Activated CD4-positive, alpha-beta T cell treated with anti-CD3 and anti-CD28 coated beads, Interleukin-2, amount 50 U/mL, for 1 hour (primary cell): Measurements from ENCODE around the gene RSU1.
"Not testable (repeated sequence)": the region's sequence is repeated elsewhere in the genome, so short reads cannot be mapped to it uniquely, and the experiment has no call there.

ENCODE experiments used
- DNase-seq: peaks from one replicate; pipeline ENCODE4 v3.0.0-alpha.2; 2020

The RSU1 gene

DNA sequence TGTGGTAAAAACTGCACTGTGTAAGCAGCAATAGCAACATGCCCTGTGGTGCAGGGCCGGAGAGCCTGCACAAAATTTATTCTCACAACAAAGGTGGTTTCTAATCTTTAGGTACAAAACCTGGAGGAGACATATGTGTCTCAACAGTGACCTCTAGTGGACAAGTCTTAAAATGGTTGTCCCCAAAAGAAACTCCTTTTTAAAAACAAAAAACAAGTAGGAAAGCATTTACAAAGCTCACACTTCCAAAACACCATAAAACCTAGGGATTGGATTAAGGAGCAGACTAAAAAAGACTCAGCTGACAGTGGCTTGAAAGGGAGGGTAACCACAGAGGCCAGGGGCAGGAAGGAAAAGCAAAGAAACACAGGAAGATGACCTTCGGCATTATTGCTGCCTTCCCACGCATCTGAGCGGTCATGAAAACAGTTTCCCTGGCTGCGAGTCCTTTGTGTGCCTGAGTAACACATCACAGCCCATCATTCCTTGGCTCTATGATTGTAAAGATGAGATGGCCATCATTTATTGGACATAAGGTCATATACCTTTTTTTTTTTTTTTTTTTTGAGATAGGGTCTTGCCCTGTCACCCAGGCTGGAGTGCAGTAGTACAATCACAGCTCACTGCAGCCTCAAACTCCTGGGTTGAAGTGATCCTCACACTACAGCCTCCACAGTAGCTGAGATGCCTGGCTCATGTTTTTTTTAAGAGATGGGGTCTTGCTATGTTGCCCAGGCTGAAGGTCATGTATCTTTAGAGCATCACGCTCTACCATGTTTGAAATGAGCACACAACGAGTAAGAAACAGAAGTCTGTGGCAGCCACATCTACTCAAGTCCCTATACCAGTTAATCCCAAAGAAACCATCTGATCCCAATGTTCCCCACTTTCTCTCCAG, 39.5 kb downstream of the RSU1 start:
- no peak for DNase-seq

DNA sequence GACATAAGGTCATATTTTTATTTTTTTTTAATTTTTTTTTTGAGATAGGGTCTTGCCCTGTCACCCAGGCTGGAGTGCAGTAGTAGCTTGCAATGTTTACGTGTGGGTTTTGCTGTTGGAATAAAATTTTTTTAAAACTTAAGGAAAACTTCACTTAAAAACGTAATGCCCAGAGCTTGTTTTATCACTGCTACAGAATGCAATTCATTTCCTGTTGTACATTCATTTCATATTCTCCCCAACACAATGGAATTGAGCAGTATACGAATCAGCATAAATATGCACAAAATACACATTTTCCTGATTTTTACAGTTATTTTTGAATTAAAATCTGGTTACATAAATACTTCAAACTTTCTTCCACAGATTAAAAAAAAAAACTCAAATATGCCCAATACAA, 40.3 kb downstream of the RSU1 start:
- no peak for DNase-seq

DNA sequence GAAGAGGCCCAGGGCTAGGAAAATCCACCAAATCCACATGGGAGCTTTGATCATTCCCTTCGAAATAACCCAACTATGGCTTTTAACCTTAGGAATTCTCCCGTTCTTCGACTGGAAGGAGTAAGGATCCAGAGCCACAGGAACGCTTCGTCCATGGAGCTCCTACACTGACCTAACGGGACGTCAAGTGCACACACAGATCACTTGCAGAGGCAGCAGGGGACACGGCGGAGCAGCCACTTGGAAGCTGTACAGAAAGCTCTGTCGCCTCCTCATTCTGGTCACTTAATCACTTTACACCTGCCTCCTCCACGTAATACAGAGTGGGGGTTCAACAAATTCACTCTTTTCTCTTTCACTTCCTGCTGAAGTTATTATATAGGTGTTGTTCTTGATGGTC, 43.9 kb downstream of the RSU1 start:
- DNase-seq = no peak

DNA sequence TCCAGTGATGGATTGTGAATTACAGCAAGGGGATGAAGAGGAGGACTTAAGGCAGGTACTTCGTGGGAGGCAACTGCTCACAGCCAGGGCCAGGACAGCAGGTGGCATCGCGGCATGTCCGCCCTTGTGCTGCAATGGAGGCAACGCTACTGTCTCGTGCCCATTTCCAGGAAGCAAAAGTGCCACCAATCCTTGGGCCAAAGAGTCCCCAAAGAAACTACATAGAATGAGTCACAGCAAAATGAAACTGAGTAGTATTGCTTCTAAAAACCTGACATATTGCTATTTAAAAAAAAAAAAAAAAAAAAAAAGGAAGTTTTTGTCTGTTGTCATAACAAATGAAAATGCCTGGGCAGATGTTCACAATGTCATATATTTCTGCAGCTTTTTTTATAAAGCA, 46.6 kb downstream of the RSU1 start:
- no peak for DNase-seq

DNA sequence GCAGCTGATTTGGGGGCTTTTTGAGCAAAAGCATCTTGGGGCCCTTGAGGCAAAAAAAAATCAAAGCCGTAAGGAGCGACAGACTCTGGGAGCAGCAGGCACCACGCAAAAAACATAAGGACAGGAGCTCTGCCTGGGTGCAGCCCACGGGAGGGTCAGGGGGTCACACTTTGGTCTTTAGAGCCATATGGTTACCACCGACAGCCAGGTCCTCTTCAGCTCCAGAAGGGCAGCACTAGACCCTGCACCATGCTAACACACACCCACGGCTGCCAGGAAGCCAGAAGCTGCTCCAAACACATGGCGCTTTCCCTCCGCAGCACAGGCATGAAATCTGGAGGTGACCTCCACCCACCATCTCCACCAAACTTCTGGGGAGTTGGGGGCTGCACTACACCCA, 47.1 kb downstream of the RSU1 start:
- DNase-seq = no peak

DNA sequence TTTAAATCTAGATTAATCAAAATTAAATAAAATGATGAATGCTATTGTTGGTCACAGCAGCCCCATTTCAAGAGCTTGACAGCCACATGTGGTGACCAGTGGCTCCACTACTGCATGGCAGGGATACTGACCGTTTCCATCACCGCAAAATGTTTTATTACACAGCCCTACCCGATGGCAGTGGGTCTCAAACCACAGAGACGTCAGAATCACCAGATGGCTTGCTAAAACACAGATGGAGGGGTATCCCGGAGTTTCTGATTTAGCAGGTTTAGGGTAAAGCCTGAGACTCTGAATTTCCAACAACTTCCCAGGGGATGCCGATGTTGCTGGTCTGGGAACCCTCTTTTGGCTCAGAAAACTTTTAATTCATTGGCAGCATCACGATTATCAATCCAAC, 47.9 kb downstream of the RSU1 start:
- no peak for DNase-seq

DNA sequence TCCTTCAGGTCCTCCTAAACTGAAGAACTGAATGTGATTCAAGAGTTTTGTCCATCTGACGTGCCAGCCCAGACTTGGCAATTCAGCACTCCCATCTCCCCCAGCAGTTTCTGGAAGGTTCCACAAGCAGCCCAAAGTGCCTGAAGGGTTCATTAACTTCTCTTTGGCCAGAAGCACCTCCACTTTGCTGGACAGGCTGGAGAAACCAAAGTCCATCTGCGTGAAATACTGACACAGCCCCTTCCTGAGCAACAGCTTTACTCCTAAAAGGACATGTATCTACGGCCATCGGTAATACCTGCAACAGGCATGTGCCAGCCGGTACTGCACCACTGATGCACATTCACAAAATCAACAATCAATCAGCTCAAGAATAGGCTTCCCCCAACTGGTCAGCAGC, 48.5 kb downstream of the RSU1 start:
- DNase-seq = no peak

DNA sequence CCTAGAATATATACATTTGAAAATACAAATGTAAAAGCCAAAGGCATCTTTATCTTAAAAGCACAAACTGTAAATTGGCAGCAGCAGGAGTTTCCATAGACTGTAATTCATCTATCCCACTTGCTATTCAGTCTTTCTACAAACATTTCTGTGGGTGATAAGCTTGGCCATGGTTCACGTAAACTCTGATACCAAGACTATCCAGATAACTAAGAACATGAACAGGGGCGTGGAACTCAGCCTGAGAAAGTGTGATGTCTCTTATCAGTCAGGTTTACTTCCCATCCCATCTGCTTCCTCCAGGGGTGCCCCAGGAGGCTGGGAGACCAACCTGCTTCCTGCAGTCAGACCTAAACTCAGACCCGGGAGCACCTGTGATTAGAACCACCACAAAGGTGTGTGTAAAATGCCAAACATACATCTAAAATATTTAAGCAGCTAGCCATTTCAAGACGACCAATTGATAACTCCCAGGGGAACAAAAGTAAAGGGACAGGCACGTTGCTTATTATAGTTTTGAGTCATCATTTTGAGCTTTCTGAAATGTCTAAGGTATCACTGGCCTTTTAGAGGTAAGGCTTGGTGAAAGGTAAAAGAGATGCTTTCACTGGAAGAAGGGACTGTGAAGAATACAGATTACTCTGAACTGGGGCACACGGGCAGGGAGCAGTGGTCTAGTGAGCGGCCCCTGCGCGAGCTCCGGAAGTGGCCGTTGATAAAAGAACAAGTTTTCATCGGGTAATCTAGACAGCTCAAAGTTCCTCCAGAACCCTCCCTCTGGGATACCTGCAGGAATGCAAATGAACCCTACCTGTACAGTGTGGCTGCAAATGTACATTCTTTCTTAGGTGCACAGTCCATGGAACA, 51.5 kb downstream of the RSU1 start:
- DNase-seq = no peak

DNA sequence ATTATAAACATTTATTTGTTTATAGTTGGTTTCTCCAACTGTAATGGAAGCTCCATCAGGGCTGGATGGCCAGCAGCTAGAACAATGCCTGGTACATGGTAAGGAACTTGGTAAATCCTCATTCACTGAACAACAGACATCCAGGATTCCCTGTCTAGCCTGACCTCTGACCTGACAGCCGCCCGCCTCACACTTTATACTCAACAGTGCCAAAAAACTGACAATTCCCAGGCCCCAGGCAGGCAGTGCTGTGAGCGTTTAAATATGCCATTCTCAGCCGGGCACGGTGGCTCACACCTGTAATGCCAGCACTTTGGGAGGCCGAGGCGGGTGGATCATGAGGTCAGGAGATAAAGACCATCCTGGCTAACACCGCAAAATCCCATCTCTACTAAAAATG, 55.9 kb downstream of the RSU1 start:
- no peak for DNase-seq

DNA sequence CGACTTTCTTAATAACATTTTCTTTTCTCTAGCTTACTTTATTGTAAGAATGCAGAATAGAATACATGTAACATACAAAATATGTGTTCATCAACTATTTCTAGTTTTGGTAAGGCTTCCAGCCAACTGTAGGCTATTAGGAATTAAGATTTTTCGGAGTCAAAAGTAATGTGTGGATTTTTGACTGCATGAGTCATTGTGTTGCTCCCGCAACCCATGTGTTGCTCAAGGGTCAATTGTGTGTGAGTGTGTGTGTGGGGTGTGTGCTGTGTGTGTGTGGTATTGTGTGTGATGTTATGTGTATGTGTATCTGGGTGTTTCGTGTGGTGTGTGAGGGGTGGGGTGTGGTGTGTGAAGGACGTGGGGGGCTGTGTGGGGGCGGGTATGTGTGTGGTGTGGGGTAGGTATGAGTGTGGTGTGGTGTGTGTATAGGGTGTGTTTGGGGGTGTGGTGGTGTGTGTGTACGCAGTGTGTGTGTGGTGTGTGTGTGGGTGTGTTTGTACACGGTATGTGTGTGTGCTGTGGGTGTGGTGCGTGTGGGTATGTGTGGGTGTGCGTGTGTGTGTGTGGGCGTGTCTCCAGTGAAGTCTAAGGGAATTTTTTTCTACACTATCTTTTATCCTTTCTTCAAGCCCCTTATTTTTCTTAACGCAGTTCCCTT, 60.5 kb downstream of the RSU1 start:
- DNase-seq = no peak

DNA sequence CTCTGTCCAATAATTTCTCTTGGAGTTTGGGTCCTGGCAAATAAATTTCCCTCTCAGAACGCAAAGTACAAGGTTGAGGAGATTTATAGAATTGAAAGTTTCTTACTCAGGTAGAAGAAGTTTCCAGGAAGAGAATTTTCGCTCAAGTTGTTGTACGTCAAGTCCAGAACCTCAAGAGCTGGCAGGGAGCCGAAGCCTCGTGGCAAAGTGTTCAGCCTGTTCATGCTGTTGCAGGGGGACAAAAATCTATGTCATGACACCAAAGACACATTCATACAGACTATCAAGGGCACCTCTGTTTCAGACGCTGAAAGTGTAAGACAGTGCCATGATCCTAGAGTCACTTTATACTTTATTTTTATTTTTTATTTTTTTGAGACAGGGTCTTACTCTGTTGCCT, 62.5 kb downstream of the RSU1 start:
- DNase-seq = no peak

DNA sequence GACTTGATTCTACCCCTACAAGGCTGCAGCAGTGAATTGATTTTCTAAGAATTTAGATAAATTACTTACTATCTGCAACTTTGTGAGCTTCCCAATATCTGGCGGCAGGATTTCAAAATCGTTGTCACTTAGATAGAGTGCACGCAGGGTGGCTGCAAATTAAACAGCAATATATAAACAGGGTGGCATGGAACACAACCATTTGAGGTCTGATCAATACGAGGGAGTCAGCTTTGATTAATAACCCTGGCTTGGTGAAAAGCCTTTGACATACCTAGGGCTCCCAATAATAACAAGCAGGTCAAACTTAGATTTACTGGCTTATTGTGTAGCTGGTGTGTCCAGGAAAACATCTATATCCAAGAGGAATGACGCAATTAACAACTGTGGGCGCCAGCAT, 64.4 kb downstream of the RSU1 start:
- not testable (repeated sequence) for DNase-seq

DNA sequence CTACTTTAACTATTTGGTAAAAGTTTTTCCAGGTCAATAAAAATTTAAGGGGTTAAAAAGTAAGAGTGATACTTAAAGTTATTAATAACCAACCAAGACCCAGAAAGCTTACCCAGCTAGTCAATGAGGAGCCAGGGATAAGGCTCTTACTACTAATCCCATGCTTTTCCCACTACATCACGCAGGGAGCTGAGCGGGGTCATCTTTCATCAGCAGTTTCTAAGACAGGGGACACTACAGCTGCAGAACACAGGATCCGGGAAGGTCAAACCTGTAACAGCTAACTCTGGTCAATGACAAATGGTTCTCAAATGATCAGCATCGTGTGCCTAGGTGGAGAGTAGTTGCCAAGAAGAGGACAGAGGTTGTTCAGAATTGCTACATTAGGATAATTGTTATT, 65.1 kb downstream of the RSU1 start:
- no peak for DNase-seq

DNA sequence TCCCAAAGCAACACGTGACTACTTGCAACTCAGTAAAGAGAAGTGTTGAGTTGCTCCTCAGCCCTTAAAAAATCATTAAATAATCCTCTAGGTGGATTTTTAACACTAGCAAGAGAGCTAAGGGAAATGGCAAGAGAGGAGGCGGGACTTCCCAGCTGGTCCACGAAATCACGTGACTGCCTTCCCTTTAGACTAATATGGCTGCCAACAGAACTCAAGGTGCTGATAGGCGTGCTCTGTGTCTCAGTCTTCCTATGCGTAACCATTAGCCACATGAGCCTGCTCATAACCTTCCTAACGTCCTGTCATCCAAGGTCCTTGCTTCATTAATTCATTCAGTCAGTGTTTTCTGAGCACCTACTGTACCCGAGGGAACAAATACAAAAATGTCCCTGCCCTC, 66.0 kb downstream of the RSU1 start:
- no peak for DNase-seq

DNA sequence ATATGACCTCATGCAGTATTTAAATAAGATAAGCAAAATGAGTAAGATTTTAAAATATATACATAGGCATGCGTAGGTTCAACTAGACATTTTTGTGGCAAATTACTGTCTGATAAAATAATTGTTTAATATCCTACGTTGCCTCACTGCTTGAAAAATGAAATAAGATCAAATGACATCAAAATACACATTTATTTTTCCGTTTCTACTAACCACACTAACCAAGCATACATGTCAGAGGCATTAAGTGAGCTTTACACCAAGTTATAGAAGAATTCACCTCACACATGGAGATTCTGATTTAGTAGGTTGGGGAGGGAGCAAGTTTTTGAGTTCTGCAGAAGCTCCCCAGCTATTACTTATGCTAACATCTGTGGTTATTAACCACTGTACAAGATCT, 66.8 kb downstream of the RSU1 start:
- DNase-seq = no peak

DNA sequence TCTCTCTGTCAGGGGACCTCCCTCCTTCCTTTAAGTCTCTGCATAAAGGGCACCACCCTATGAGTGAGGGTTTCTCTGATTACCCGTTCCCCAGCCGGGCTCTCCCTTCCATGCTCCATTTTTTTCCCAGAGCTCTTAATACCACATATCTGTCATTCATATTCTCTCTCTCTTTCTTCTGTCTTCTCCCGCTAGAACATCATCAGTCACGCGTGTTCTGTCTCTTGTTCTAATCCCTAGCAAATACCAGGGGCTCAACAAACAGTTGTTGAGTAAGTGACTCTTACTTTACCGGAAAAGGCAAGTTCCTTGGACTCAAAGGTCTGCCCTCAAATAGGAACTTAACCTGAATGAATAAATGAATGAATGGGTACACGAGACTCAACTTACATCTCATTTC, 68.5 kb downstream of the RSU1 start:
- DNase-seq = no peak

DNA sequence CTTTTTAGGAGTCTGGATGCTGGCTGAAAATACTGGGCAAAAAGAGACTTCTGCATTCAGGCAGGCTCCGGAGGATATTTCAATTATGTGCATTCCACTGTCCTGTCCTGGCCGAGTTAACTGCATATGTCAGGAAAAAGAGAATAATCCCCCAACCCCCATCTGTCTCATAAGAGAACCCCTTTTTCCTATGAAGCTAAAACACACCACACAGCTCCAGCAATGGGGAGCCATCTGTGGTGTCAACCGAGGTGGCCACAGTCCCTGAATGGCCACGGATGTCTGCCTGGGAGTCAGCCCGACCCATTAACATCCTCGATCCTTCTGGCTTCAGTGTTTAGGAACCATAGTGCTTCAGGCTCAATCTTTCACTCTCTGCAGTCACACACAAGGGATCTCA, 70.4 kb downstream of the RSU1 start:
- no peak for DNase-seq

DNA sequence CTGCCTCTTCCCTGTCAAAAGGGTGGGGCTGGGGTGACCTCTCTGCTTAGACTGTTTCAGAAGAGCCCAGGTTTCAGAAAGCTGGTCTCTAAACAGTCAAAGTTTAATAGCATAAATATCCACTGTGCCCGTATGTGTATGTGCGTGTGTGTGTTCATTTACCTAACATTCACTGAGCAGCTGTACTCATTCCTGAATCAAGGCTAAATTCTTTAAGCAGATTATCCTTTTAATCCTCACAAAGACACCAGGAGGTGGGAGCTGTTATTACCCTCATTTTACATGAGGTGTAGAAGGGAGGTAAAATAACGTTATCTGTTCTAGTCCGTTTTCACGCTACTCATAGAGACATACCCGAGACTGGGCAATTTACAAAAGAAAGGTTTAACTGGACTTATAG, 72.2 kb downstream of the RSU1 start:
- DNase-seq = no peak

DNA sequence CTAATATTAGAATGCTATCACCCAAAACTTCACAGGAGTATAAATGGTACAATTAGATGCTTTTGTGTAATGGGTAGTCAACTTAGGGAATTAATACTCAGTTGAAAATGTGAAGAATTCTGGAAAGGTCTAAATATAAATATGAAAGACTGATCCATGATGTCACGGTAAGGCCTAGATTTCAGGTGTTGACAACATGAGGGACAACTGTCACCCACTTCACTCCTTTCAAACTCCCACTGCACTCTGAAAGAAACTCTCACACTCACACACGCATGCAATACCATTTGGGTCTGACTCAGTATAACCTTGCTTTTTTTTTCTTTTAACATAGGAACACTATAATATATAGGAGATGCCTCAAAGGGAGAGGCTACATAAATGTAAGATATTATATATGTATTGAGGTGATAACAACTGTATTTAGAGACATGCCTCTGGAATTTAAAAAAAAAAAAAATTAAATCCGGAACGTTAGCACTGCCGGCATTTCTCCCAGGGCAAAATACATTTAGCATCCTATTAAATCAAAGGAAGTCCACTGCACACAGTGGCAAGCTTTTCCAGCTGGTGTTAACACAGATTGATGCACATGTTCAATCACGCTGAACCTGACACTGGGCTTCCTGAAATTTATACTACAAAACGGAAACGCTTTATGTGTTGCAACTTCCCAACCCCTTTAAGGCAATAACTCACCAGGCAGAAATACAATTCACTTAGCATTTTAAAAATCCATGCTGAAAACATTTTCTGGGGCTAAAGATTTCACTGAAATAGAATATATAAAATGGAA, 74.9 kb downstream of the RSU1 start:
- no peak for DNase-seq

DNA sequence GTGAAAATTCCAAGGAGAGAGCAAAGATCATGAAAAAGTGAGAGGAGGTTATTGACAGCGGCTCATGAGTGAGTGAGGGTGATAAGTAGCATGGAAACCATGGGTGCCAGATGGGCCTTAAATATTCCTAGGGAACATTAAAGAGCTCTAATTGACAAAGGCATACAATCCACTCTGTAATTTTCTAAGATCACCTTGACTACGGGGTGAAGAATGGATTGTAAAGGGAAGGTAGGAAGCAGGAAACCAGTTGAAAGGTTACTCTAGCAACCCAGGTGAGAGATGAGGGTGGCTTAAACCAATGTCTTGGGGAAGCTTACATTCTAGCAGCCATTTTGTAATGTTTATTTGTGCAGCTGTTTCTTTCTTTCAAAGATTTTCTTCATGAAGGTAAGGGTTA, 75.7 kb downstream of the RSU1 start:
- no peak for DNase-seq

DNA sequence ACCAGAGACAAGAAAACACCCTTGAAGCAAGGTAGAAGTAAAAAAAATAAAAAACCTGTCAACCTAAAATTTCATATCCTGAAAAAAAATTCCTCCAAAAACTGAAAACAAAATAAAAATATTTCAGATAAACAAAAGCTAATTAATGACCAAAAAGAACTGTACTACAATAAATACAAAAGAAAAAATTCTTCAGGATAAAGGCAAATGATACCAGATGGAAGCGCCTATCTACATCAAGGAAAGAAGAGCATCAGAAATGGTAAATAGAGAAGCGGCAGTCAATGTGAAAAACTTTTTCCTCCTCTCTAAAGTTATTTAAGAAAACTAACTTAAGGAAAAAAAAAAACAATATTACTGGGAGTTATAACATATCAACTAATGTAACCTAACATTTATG, 79.8 kb downstream of the RSU1 start:
- DNase-seq = no peak

DNA sequence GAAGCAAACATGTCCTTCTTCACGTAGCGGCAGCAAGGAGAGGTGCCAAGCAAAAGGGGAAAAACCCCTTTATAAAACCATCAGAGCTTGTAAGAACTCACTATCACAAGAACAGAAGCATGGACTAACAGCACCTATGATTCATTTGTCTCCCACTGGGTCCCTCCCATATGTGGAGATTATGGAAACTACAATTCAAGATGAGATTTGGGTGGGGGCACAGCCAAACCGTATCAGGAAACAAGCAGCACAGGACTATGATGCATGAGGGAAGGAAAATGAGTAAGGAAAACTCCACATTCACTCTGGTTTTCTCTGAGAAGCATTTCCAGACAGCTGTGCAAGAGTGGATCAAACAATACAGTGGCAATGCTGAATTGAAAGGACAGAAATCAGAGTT, 81.6 kb downstream of the RSU1 start:
- no peak for DNase-seq

DNA sequence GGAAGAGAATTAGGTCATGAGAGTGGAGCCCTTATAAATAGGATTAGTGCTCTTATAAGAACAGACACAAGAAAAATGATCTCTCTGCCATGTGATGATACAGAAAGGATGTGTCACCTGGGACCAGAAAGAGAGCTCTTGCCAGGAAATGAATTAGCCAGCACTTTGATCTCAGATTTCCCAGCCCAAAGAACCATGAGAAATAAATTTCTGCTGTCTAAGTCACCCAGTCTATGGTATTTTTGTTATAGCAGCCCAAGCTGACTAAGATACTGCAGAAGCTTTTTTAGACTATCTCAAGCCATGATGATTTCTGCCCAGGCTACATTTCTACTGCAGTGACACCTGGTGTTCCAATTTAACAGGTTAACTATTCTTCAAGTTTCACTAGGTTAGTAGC, 84.8 kb downstream of the RSU1 start:
- DNase-seq = no peak
